ENCODE measurements around the gene KMT2B.
"Not testable (repeated sequence)": the region's sequence is repeated elsewhere in the genome, so short reads cannot be mapped to it uniquely, and the experiment has no call there.

KMT2B gene

DNA sequence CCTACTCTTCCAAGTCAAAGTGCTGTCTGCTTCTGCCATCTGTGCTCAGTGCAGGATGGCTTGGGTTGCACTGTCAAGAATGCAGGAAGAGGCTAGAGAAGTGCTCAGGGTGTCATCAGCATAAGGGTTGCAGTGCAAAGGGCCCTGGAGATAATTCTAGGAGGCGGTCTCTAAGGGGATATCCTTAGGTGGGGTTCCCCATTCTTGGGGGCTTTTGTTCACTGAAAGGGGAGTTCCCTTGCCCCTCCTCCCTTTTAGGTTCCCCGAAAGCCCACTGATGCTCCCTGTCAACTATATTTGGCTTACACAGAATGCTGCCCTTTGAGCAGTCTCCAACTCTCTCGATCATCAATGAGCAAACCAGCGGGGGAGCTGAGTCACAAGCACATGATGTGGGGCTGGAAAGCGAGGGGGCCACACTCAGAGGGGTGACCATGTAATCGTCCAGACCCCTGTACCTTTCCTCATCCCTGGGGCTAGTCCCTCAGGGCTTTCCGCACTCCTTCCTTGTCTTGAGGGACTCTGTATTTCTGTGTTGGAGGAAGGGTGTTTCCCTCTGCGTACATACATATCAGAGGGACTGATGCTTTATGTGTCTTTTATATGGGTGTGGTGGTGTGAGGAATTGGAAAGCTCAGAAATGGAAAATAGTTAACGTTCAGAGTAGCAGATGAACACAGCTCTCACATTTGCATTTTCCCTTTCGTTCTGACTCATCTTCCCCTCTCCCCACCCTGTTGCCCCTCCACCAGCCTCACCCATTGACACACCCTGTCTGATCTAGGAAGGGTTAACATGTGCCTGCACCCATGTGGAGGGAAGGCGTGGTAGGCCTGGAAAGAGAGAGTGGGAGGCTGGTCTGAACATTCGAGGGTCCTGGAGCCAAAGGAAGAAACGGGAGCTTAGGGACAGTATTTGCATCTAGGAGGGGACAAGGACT, 6.7 kb upstream of the KMT2B start:
- DNase-seq = no peak

DNA sequence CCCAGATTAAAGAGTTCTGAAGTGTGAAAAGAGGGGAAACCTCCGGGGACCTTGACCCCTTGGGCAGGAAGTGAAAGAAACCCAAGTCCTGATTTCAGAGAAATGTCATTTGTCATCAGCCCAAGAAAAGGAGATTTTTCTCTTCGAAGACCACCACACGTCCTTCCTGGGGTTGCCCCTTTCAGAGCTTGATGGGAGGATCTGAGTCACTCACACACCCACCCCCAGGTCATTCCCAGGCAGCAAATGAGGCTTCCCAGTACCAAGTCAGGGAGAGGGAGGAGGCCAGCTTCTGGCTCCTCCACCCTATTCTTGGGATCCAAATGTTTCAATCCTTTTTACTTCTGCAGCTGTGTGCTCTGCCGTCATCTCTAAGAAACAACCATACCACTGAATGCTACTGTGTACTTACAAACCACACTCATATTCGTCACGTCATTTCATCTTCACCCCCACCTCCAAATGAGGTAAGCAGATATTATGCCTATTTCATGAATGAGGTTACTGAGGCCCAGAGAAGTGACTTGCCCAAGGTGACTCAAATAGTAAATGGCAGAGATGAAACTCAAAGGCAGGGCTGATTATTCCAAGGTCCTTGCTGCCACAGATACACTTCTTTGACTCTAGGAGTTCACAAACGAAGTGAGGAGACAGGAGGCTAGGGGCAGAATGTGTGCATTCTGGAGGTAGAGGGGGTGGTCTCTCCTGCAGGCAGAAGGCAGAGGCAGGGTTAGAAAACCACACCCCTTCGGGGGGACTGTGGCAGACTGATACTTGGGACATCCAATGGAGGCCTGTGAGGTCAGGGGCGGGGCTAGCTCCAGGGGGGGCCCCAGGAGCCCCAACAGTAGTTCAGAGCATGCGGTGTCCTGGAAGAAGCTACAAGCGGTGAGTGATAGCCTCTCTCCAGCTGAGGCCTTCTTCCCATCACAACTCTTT, 5.0 kb upstream of the KMT2B start:
- no peak for DNase-seq

DNA sequence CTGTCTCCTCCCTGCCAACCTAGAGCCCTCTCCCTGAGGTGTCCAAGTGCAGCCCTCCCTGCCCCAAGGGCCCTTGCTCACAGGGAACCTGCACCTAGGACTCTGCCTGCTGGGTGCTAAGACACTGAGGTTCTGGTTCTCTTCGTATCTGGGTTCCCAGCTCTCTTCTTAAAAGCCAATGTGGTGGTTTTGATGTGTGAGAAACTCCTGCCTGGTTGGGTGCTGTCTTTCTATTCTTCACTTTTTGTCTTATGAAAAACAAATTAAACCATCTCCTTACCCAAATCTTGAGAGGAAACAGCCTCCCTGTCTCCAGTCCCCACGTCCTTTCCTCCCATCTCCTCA, 4.3 kb upstream of the KMT2B start:
- DNase-seq = no peak

DNA sequence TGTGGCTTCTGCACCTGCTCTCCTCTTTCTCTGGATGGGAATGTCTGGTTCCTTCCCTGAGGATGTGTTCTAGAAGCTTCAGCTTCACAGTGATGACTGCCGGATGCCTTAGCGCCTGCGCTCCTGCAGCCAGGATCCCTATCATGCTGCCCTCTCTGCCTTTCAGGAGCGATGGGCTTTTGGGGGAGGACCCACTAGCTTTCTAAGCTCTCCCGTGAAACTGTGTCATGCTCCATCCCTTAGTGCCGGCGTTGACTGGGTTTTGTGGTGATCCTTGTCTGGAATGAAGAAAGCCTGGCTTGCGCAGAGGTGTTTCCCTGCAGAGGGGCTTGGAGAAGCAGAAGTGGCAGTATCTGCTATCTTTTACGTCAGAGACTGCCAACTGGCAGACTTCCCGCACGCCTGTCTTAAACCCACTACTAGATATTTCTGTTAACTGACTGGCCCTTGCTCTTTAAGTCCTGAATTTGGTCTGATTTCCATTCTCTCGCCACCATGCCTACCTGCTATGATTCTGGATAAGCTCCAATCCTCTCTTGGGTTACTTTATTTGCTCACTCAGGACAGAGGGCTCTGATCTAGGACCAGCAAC, 3.8 kb upstream of the KMT2B start:
- DNase-seq = no peak

DNA sequence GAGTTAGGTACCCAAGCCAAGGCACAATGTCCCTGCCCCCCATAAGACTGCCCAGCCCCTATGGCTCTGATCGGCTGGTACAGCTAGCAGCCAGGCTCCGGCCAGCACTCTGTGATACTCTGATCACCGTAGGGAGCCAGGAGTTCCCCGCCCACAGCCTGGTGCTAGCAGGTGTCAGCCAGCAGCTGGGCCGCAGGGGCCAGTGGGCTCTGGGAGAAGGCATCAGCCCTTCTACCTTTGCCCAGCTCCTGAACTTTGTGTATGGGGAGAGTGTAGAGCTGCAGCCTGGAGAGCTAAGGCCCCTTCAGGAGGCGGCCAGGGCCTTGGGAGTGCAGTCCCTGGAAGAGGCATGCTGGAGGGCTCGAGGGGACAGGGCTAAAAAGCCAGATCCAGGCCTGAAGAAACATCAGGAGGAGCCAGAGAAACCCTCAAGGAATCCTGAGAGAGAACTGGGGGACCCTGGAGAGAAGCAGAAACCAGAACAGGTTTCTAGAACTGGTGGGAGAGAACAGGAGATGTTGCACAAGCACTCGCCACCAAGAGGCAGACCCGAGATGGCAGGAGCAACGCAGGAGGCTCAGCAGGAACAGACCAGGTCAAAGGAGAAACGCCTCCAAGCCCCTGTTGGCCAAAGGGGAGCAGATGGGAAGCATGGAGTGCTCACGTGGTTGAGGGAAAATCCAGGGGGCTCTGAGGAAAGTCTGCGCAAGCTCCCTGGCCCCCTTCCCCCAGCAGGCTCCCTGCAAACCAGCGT, 3.0 kb upstream of the KMT2B start:
- DNase-seq = no peak

DNA sequence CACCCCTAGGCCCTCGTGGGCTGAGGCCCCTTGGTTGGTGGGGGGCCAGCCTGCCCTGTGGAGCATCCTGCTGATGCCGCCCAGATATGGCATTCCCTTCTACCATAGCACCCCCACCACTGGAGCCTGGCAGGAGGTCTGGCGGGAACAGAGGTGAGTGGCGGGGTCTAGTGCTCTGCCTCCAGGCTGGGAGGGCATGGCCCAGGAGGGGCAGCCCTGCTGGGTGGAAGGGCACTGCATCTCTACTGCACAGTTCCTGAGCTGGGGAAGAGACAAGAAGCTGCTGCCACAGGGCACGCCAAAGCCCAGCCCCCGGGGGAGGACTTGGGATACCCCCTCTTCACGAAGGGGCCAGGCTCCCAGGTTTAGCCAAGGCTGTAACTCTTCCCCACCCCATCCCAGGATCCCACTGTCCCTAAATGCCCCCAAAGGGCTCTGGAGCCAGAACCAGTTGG, 2.4 kb upstream of the KMT2B start:
- no peak for DNase-seq

DNA sequence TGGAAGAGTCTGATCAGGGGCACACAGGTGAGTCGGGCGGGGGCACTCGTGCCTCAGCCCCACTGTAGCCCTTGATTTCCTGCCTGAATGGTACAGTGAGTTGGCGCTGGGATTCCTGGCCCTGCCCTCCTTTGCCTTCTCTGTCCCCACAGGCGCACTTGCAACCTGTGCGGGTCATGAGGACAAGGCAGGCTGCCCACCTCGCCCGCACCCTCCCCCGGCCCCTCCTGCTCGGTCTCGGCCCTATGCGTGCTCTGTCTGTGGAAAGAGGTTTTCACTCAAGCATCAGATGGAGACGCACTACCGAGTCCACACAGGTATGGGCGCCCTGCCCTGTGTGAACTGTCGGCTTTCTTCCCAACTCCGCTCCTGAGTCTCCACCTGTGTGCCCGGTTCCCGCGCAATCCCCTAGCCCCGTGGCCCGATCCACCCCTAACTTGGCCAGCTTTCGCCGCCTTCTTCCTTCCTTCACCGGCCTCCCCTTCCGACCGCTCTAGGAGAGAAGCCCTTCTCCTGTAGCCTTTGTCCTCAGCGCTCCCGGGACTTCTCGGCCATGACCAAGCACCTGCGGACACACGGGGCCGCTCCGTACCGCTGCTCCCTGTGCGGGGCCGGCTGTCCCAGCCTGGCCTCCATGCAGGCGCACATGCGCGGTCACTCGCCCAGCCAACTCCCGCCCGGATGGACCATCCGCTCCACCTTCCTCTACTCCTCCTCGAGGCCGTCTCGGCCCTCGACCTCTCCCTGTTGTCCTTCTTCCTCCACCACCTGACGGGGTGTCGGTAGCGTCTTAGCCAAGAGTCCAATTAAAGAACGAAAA, 1.6 kb upstream of the KMT2B start:
- DNase-seq = no peak

DNA sequence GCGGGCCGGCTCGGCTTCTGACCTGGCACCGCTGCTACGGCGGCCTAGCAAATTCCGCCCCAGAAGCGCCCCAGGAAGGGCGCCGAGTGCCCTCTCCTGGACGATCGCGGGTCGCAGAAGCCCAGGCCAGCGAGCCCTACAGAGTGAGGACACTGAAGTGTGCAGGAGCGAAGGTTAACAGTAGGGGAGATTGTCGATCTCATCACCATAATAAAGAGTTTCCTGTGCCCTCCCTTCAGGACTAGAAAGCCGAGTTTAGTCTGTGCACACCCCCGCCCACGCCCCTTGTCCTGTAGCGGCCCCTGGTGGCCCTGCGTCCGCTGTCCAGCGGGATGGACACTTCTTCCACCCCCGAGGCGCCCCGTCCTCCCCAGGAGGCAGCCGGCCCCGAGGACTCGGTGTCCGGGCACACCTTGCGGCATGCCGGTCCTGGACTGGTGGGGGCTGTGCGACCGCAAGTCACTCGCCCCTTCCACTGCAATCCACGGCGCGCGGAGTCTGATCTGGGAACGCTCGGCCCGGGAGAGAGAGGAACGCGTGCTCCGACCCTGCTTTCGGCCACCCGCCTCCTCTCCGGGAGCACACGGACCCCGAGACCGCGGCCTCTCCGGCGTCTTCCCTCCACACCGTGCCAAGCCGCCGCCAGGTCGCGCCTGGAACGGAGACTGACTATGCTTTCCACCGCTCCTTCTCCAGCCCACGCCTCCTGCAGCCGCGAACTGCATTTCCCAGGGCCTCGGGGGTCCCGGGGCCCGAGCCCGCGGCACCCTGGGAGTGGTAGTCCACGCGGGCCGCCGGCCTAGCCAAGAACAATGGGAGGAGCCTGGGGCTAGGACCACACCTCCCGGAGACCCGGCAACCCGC, 770 bp upstream of the KMT2B start:
- DNase-seq = peak; percentile 85

DNA sequence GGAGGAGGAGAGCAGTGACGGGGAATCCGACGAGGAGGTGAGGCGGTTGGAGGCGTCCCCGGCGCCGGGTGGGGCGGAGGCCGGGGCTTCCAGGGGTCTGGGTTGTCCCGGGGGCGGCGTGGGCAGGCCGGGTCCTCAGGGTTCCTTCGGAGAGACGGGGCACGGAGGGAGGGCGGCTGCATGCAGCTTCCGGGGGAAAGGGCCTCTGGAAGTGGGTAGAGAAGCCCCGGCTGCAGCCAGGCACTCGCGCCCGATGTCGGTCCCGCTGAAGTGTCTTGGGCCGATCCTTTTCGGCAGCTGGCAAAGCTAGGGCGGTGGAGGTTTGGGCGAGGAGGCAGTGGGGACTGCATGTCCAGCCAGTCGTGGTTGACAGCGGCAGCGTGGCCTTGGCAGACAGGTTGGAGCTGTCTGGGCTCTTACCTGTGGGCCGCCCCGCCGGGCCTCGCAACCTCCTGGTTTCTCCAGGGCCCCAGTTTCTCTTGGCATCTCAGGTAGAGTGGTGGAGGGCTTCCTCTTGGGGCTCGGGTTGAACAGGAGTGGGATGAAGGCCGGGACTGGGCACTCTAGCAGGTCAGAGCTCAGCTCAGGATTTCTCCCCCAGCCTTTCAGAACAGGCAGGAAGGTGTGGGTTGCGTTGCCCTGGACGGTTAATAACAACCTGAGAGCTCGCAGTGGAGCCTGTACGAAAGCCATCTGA, 690 bp downstream of the KMT2B start:
- no peak for DNase-seq

DNA sequence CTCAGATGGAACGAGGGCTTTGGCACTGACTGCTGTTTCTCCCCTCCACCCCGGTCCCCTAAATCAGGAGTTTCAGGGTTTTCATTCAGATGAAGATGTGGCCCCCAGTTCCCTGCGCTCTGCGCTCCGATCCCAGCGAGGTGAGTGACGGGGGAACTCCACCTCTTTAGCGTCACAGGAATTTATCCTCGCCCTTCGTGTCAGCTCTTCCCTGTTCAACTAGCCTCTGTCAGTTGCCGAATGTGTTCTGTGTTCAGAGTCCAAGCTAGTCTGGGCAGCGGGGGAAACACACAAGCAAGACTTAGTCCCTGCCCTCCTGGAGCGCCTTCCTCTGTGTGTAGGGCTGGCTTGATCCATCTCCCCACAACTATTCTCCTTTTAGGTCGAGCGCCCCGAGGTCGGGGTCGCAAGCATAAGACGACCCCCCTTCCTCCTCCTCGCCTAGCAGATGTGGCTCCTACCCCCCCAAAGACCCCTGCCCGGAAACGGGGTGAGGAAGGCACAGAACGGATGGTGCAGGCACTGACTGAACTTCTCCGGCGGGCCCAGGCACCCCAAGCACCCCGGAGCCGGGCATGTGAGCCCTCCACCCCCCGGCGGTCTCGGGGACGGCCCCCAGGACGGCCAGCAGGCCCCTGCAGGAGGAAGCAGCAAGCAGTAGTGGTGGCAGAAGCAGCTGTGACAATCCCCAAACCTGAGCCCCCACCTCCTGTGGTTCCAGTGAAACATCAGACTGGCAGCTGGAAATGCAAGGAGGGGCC, 1.8 kb downstream of the KMT2B start:
- DNase-seq = no peak

DNA sequence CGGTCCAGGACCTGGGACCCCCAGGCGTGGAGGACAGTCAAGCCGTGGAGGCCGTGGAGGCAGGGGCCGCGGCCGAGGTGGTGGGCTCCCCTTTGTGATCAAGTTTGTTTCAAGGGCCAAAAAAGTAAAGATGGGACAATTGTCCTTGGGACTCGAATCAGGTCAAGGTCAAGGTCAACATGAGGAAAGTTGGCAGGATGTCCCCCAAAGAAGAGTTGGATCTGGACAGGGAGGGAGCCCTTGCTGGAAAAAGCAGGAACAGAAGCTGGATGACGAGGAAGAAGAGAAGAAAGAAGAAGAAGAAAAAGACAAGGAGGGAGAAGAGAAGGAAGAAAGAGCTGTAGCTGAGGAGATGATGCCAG, 2.3 kb downstream of the KMT2B start:
- no peak for DNase-seq

DNA sequence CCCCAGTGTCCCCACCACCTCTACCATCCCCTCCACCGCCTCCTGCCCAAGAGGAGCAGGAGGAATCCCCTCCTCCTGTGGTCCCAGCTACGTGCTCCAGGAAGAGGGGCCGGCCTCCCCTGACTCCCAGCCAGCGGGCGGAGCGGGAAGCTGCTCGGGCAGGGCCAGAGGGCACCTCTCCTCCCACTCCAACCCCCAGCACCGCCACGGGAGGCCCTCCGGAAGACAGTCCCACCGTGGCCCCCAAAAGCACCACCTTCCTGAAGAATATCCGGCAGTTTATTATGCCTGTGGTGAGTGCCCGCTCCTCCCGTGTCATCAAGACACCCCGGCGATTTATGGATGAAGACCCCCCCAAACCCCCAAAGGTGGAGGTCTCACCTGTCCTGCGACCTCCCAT, 2.8 kb downstream of the KMT2B start:
- DNase-seq = no peak

DNA sequence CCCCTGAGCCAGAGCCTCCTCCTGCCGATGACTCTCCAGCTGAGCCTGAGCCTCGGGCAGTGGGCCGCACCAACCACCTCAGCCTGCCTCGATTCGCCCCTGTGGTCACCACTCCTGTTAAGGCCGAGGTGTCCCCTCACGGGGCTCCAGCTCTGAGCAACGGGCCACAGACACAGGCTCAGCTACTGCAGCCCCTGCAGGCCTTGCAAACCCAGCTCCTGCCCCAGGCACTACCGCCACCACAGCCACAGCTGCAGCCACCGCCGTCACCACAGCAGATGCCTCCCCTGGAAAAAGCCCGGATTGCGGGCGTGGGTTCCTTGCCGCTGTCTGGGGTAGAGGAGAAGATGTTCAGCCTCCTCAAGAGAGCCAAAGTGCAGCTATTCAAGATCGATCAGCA, 3.6 kb downstream of the KMT2B start:
- no peak for DNase-seq

DNA sequence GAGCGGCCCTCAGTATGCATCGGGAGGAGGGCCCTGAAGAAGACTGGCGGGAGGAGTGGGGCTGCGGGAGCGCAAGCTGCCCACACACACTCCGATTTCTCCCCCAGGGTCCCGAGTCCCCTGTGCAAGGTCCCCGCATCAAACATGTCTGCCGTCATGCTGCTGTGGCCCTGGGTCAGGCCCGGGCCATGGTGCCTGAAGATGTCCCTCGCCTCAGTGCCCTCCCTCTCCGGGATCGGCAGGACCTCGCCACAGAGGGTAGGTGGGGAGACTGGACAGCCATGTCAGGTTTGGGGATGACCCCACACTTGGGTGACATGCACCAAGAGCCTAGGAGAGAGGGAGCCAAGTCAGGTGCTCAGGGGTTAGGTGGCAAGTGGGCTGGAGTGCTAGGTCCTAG, 4.7 kb downstream of the KMT2B start:
- DNase-seq = no peak

DNA sequence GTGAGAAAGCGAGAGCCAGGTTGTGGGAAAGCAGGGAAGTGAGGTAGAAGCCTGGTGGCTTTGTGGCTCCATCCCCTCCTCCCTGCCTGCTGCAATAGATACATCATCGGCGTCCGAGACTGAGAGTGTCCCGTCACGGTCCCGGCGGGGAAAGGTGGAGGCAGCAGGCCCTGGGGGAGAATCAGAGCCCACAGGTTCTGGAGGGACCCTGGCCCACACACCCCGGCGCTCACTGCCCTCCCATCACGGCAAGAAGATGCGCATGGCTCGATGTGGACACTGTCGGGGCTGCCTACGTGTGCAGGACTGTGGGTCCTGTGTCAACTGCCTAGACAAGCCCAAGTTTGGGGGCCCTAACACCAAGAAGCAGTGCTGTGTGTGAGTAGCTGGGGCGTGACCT, 5.1 kb downstream of the KMT2B start:
- DNase-seq = no peak

DNA sequence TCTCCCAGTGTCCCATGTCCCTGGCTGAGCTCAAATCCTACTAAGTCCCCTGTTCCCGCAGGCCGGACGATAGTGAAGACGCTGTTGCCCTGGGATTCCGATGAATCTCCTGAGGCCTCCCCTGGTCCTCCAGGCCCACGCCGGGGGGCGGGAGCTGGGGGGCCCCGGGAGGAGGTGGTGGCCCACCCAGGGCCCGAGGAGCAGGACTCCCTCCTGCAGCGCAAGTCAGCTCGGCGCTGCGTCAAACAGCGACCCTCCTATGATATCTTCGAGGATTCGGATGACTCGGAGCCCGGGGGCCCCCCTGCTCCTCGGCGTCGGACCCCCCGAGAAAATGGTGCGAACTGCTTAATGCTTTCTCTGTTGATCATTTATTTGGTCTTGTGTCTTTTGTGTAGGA, 5.9 kb downstream of the KMT2B start:
- DNase-seq = no peak

DNA sequence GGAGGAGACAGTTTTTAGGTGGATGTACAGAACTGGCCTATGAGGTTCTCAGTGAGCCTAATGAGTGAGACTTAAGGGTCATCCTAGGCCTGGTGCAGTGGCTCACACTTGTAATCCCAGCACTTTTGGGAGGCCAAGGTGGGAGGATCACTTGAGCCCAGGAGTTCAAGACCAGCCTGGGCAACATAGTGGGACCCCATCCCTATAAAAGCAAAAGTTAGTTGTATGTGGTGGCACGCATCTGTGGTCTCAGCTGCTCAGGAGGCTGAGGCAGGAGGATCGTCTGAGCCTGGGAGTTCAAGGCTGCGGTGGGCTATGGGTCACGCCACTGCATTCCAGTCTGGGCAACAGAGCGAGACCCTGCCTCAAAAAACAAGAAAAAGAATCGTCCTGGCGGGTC, 6.3 kb downstream of the KMT2B start:
- DNase-seq = not testable (repeated sequence)

DNA sequence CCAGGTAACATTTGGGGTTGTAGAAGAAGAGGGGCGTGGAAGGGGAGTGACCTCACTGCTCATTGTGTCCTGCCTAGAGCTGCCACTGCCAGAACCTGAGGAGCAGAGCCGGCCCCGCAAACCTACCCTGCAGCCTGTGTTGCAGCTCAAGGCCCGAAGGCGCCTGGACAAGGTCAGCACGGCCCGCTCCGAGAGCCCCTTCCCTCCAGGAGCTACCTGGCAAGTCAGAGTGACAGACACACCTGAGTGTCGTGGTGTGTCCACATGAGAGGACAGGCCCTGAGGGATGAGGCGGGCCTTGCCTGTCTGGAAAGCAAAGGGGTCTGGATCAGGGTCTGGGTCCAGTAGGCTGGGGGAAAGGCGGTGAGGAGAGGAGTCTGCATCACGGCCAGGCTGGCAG, 6.8 kb downstream of the KMT2B start:
- DNase-seq = no peak

DNA sequence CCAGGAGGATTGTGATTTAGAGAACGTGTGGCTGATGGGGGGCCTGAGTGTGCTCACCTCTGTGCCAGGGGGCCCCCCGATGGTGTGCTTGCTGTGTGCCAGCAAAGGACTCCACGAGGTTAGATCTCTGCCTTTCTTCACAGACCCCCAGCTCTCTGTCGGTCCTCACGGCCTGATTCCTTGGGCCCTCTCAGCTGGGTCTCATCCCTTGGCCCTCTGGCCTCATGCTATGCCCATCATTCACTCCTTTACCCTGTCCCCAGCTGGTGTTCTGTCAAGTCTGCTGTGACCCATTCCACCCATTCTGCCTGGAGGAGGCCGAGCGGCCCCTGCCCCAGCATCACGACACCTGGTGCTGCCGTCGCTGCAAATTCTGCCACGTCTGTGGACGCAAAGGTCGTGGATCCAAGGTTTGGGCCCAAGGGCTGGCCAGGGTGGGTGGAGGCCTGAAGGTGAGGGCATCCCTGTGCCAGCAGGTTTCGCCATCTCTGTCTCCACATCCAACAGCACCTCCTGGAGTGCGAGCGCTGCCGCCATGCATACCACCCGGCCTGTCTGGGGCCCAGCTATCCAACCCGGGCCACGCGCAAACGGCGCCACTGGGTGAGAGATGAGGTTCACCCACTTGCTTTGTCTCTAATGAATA, 7.5 kb downstream of the KMT2B start:
- no peak for DNase-seq
